GM23338 (cell line): ENCODE data around the gene SLC38A10. TPM values are rescaled to one million over a fixed set of nuclear protein-coding genes. Genes with fewer than 3 reads are reported as not detected.

Source experiments
- ATAC-seq: fragments of 200-7000 bp; cut with Tn5 transposase; 3 replicates; pipeline ENCODE4 v1.9.1; 2020
- DNase-seq: peaks from one replicate; pipeline ENCODE4 v3.0.0-alpha.2; 2015; ENCODE audit warnings: low spot score
- H2AFZ ChIP-seq: fragments of 200-600 bp; sonication (generic); 2 replicates; pipeline ENCODE4 v1.8.0; 2016; ENCODE audit warnings: antibody characterized with exemption, mild to moderate bottlenecking, moderate library complexity
- H3F3A ChIP-seq: fragments of 200-600 bp; sonication (generic); replicated peaks from 2 replicates; pipeline ENCODE4 v1.8.0; 2017; ENCODE audit warnings: antibody characterized with exemption, mixed run types, low read depth
- H3K27ac ChIP-seq: fragments of 200-600 bp; sonication (generic); 2 replicates; pipeline ENCODE4 v1.6.1; 2016; ENCODE audit warnings: low read depth
- H3K27me3 ChIP-seq: fragments of 200-600 bp; sonication (generic); 2 replicates; pipeline ENCODE4 v1.8.0; 2016; ENCODE audit warnings: mild to moderate bottlenecking, mixed run types, moderate library complexity; ENCODE audit not compliant: insufficient read depth
- H3K36me3 ChIP-seq: fragments of 200-600 bp; sonication (generic); 2 replicates; pipeline ENCODE4 v1.8.0; 2016; ENCODE audit warnings: mild to moderate bottlenecking; ENCODE audit not compliant: insufficient read depth
- H3K4me1 ChIP-seq: fragments of 200-600 bp; sonication (generic); 2 replicates; pipeline ENCODE4 v1.8.0; 2016; ENCODE audit warnings: mild to moderate bottlenecking, moderate library complexity; ENCODE audit not compliant: insufficient read depth
- H3K4me2 ChIP-seq: fragments of 200-600 bp; sonication (generic); 2 replicates; pipeline ENCODE4 v1.7.1; 2017; ENCODE audit warnings: mixed run types
- H3K4me3 ChIP-seq: fragments of 200-600 bp; sonication (generic); 2 replicates; pipeline ENCODE4 v1.6.1; 2016; ENCODE audit warnings: mixed run types
- H3K79me2 ChIP-seq: fragments of 200-600 bp; sonication (generic); replicated peaks from 2 replicates; pipeline ENCODE4 v1.8.0; 2017; ENCODE audit warnings: mild to moderate bottlenecking; ENCODE audit not compliant: insufficient read depth
- H3K9me2 ChIP-seq: fragments of 200-600 bp; sonication (generic); 2 replicates; pipeline ENCODE4 v1.8.0; 2017; ENCODE audit not compliant: insufficient read depth
- H4K20me1 ChIP-seq: fragments of 200-600 bp; sonication (generic); replicated peaks from 2 replicates; pipeline ENCODE4 v1.8.0; 2017; ENCODE audit warnings: mild to moderate bottlenecking; ENCODE audit not compliant: insufficient read depth
- H3K27ac Mint-ChIP-seq: 2 replicates; pipeline ENCODE4 v1.8.0; 2020; ENCODE audit warnings: inconsistent platforms, mild to moderate bottlenecking, moderate library complexity, mixed read lengths
- H3K27me3 Mint-ChIP-seq: 3 replicates; pipeline ENCODE4 v1.8.0; 2022; ENCODE audit warnings: low read depth, mild to moderate bottlenecking, moderate library complexity, mixed read lengths, inconsistent platforms; ENCODE audit not compliant: insufficient read depth, poor library complexity
- H3K36me3 Mint-ChIP-seq: 3 replicates; pipeline ENCODE4 v1.8.0; 2021; ENCODE audit warnings: low read depth, mild to moderate bottlenecking, inconsistent platforms, moderate library complexity, mixed read lengths
- H3K4me1 Mint-ChIP-seq: 3 replicates; pipeline ENCODE4 v1.8.0; 2020; ENCODE audit warnings: mild to moderate bottlenecking, inconsistent platforms, mixed read lengths
- H3K4me3 Mint-ChIP-seq: 3 replicates; pipeline ENCODE4 v1.8.0; 2021; ENCODE audit warnings: moderate library complexity, mild to moderate bottlenecking, inconsistent platforms, mixed read lengths
- H3K9me3 Mint-ChIP-seq: 3 replicates; pipeline ENCODE4 v1.8.0; 2020; ENCODE audit warnings: moderate library complexity, mild to moderate bottlenecking, inconsistent platforms, mixed read lengths
- CTCF ChIP-seq, 2 experiments: fragments of 200-600 bp in 1 of 2; sonication (generic) in 1 of 2; conservative IDR thresholded peaks; 2 replicates each; pipeline versions ENCODE4 v1.5.1 to v1.6.1; 2016 to 2017; ENCODE audit warnings: antibody characterized with exemption in 2 of 2, low read depth in 2 of 2, mild to moderate bottlenecking in 2 of 2, moderate library complexity in 1 of 2
- ETS1 ChIP-seq: IDR thresholded peaks from 2 replicates; pipeline ENCODE4 v1.6.1; 2016; ENCODE audit warnings: antibody characterized with exemption
- EZH2phosphoT487 ChIP-seq: fragments of 200-600 bp; sonication (generic); IDR thresholded peaks from one replicate; pipeline ENCODE4 v1.8.1; 2018; ENCODE audit warnings: antibody characterized with exemption; ENCODE audit not compliant: unreplicated experiment
- POLR2AphosphoS5 ChIP-seq: IDR thresholded peaks from 2 replicates; pipeline ENCODE4 v1.6.1; 2016; ENCODE audit warnings: antibody characterized with exemption, low read depth
- ZNF331 ChIP-seq: fragments of 250-450 bp; sonication (Bioruptor Pico); IDR thresholded peaks from 2 replicates; pipeline ENCODE4 v1.5.0; 2020; ENCODE audit warnings: low read depth, mild to moderate bottlenecking, moderate library complexity
- ZNF462 ChIP-seq: fragments of 250-450 bp; sonication (Bioruptor Pico); IDR thresholded peaks from 2 replicates; pipeline ENCODE4 v1.5.0; 2020; ENCODE audit warnings: mild to moderate bottlenecking, moderate library complexity
- polyA plus RNA-seq: library from polyadenylated mRNA; unstranded; fragments of >200 nt; fragmentation: Nextera tagmentation; extraction: Ambion mirVana; gene quantifications from 2 replicates; pipeline ENCODE4 v1.2.1, GENCODE V29; 2016
- total RNA-seq: library from RNA; depleted of rRNA; stranded (reverse); fragments of >200 nt; shearing (Covaris generic); gene quantifications from 2 replicates; pipeline ENCODE4 v1.2.3, GENCODE V29; 2014
- TF ChIP-seq, protein P1 (sequence below): IDR thresholded peaks from one replicate; pipeline ENCODE4 v1.6.1; 2018; ENCODE audit warnings: antibody characterized with exemption; ENCODE audit not compliant: unreplicated experiment

SLC38A10 gene
- total and polyA plus RNA-seq, 2 experiments from 2014 or later, result 17.1 to 55.8 TPM

GRCh38 chr17:81230043-81230820 is 64.9 kb downstream of the SLC38A10 start:
- Mint-ChIP-seq H3K27me3 (peaks cover 6% of the 10 kb centered on the region), H3K9me3 (no peaks in the 10 kb centered on the region), H3K27ac (no peak overlapping the region), H3K36me3 (peaks cover 15% of the 10 kb centered on the region), H3K4me1 (no peaks in the 10 kb centered on the region; the same call in 2 of the 3 replicates), H3K4me3 (no peak overlapping the region)
- Histone ChIP-seq H3K4me1 (no peaks in the 10 kb centered on the region), H3K9me2 (no peaks in the 10 kb centered on the region), H3K27ac (no peak overlapping the region), H3F3A (no peaks in the 10 kb centered on the region), H3K4me3 (no peak overlapping the region), H3K36me3 (no peaks in the 10 kb centered on the region), H4K20me1 (no peaks in the 10 kb centered on the region), H3K79me2 (no peaks in the 10 kb centered on the region), H2AFZ (no peak overlapping the region), H3K27me3 (no peaks in the 10 kb centered on the region), H3K4me2 (no peak overlapping the region)
- TF ChIP-seq ZNF331 (no peak), CTCF (conservative IDR thresholded peaks at IDR 0.05; ENCODE audit: low read depth in 2 of 2) (peak; percentile 38 to 76; a peak in 3 of 4 replicates)
- ATAC-seq (peak; percentile 83), DNase-seq (peak; percentile 50)

DNA sequence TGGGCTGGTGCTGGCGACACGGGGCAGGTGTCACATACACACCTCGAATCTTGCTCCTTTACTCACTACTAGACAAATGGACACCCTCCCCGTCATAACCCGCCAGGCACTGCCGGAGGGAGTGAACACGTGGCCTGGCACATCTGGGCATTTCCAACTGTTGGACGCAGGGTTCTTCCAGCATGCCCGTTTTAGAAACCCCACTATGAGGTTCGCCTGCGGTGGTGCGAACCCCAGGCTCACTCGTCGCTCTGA is 65.5 kb downstream of the SLC38A10 start:
- Mint-ChIP-seq H3K27me3 (peaks cover 4% of the 10 kb centered on the region), H3K9me3 (no peaks in the 10 kb centered on the region; the same call in 2 of the 3 replicates), H3K27ac (no peak overlapping the region), H3K4me3 (no peak overlapping the region; the same call in 2 of the 3 replicates), H3K36me3 (peaks cover 13% of the 10 kb centered on the region), H3K4me1 (no peaks in the 10 kb centered on the region)
- Histone ChIP-seq H3K36me3 (no peaks in the 10 kb centered on the region), H3K4me3 (no peak overlapping the region), H3F3A (no peaks in the 10 kb centered on the region), H2AFZ (no peak overlapping the region), H3K27ac (no peak overlapping the region), H3K4me2 (no peak overlapping the region), H3K79me2 (no peaks in the 10 kb centered on the region), H3K27me3 (no peaks in the 10 kb centered on the region), H3K4me1 (no peaks in the 10 kb centered on the region), H4K20me1 (no peaks in the 10 kb centered on the region), H3K9me2 (no peaks in the 10 kb centered on the region)
- ATAC-seq, result no peak
- DNase-seq, result no peak
- no peak for TF ChIP-seq EZH2phosphoT487
- TF ChIP-seq POLR2AphosphoS5, result no peak
- TF ChIP-seq, protein P1, sequence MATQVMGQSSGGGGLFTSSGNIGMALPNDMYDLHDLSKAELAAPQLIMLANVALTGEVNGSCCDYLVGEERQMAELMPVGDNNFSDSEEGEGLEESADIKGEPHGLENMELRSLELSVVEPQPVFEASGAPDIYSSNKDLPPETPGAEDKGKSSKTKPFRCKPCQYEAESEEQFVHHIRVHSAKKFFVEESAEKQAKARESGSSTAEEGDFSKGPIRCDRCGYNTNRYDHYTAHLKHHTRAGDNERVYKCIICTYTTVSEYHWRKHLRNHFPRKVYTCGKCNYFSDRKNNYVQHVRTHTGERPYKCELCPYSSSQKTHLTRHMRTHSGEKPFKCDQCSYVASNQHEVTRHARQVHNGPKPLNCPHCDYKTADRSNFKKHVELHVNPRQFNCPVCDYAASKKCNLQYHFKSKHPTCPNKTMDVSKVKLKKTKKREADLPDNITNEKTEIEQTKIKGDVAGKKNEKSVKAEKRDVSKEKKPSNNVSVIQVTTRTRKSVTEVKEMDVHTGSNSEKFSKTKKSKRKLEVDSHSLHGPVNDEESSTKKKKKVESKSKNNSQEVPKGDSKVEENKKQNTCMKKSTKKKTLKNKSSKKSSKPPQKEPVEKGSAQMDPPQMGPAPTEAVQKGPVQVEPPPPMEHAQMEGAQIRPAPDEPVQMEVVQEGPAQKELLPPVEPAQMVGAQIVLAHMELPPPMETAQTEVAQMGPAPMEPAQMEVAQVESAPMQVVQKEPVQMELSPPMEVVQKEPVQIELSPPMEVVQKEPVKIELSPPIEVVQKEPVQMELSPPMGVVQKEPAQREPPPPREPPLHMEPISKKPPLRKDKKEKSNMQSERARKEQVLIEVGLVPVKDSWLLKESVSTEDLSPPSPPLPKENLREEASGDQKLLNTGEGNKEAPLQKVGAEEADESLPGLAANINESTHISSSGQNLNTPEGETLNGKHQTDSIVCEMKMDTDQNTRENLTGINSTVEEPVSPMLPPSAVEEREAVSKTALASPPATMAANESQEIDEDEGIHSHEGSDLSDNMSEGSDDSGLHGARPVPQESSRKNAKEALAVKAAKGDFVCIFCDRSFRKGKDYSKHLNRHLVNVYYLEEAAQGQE, result no peak
- TF ChIP-seq ETS1, result no peak
- no peak for TF ChIP-seq ZNF462 (CRISPR knock-in tag)
